Measurements from ENCODE around the gene SP3. TPM values are rescaled to one million over a fixed set of nuclear protein-coding genes. Genes with fewer than 3 reads are reported as not detected.

Gene SP3
- total and polyA plus RNA-seq, 2 of the 8 experiments (the other 6 are each of a cell fraction or from before 2014, with no cell fraction given), result 31.0 to 92.1 TPM

DNA sequence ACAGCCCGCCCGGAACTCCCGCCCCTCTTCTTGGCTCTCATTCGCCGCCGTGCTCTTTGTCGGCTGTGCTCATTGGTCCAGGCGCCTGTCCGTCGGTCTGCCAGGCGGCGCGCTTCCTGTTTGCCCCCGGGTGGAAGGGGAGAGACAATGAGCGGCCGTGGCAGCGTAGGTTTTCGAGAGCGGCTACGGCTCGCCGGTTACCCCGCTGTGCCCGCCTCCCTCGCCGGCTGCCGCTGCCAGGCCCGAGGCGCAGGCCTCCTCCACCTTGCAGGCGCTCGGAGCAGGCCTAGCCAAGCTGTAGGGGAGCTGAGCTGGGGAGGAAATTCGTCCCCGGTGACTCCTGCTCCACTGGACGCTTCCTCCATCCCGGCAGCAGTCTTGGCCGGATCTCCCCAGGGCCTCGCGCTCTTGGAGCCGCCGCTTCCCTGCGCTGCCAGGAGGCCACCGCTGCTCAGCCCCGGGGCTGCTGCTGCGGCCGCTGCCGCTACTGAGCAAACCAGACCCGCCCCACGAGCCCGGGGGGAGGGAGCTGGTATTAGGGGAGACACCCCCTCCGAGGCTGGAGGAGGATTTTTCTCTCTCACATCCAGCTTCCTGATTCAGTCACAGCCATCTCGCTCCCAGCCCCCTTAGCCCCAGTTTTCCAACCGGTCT, at the start of gene SP3 (continued):
- TF ChIP-seq ZNF274 (IDR thresholded peaks at IDR 0.05; ENCODE audit: borderline replicate concordance, extremely low read depth, low read length) (no peak), CHD7 (IDR thresholded peaks at IDR 0.05; ENCODE audit: insufficient replicate concordance, low read length) (no peak), KDM4A (IDR thresholded peaks at IDR 0.05; ENCODE audit: low read depth, low read length, severe bottlenecking) (peak; percentile 36), SIN3A (conservative IDR thresholded peaks at IDR 0.05 in 1 of 2, IDR thresholded peaks at IDR 0.05 in 1 of 2; ENCODE audit: low read depth in 1 of 2, low read length in 2 of 2) (no peak), NRF1 (IDR thresholded peaks at IDR 0.05; ENCODE audit: low read depth, low read length) (no peak), RFX5 (IDR thresholded peaks at IDR 0.05; ENCODE audit: borderline replicate concordance, low read depth, low read length) (no peak), RNF2 (IDR thresholded peaks at IDR 0.05; ENCODE audit: borderline replicate concordance, low read depth, low read length, missing control alignments, poor library complexity, severe bottlenecking) (no peak), SRF (IDR thresholded peaks at IDR 0.05; ENCODE audit: low read depth, low read length) (no peak), RAD21 (IDR thresholded peaks at IDR 0.05 in 1 of 2, conservative IDR thresholded peaks at IDR 0.05 in 1 of 2; ENCODE audit: low read depth in 2 of 2, low read length in 2 of 2) (peak in 1 of 2 experiments; percentile 16; a peak in 2 of 4 replicates)

All from H1 (cell line).